Activated T-helper 1 cell treated with anti-CD3 and anti-CD28 coated beads, Interleukin-12 subunit alpha, Interleukin-12 subunit beta, Interleukin-2, Interleukin-4 antibody, amounts not matched to agents 30 ng/mL and 10 ng/mL and 1 ng/mL, durations not matched to agents 14 hours and 24 hours and 36 hours (primary cell): Measurements from ENCODE around the gene MAP3K7. TPM values are rescaled to one million over a fixed set of nuclear protein-coding genes. Genes with fewer than 3 reads are reported as not detected.
"Not testable (repeated sequence)": the region's sequence is repeated elsewhere in the genome, so short reads cannot be mapped to it uniquely, and the experiment has no call there.

ENCODE experiments used
- DNase-seq: peaks from one replicate; pipeline ENCODE4 v3.0.0; 2021; ENCODE audit warnings: low spot score
- H3K27ac Mint-ChIP-seq: one replicate; pipeline ENCODE4 v1.8.0; 2021; ENCODE audit warnings: mild to moderate bottlenecking, mixed read lengths
- H3K27me3 Mint-ChIP-seq: one replicate; pipeline ENCODE4 v1.8.0; 2022; ENCODE audit warnings: mild to moderate bottlenecking, moderate library complexity, mixed read lengths; ENCODE audit not compliant: insufficient read depth
- H3K36me3 Mint-ChIP-seq: one replicate; pipeline ENCODE4 v1.8.0; 2021; ENCODE audit warnings: low read depth, mixed read lengths
- H3K4me1 Mint-ChIP-seq: one replicate; pipeline ENCODE4 v1.8.0; 2021; ENCODE audit warnings: low read depth, mixed read lengths
- H3K4me3 Mint-ChIP-seq: one replicate; pipeline ENCODE4 v1.8.0; 2021; ENCODE audit warnings: mild to moderate bottlenecking, moderate library complexity, mixed read lengths
- H3K9me3 Mint-ChIP-seq: one replicate; pipeline ENCODE4 v1.8.0; 2021; ENCODE audit warnings: mixed read lengths
- intact Hi-C: fragments of 100-400 bp; cut with micrococcal nuclease; formaldehyde crosslinking; loops from one replicate; pipeline ENCODE4 v1.15.1; 2024
- total RNA-seq: library from RNA; stranded (reverse); gene quantifications from 2 replicates; pipeline ENCODE4 v1.2.3, GENCODE V29; 2022

MAP3K7 gene
- total RNA-seq, 1 donor from 2014 or later = 31.0 TPM

GRCh38 chr6:90572856-90573255 is 14.0 kb downstream of the MAP3K7 start:
- Mint-ChIP-seq H3K4me1 (no peaks in the 10 kb centered on the region), H3K9me3 (no peaks in the 10 kb centered on the region), H3K4me3 (no peak overlapping the region), H3K36me3 (peaks cover 21% of the 10 kb centered on the region), H3K27me3 (no peaks in the 10 kb centered on the region), H3K27ac (no peak overlapping the region)
- no peak for DNase-seq
- intact Hi-C loops = loop anchor here (5.0 kb wide), 1 partner anchor 631 kb away; no protein-coding TSS in a partner anchor

- Mint-ChIP-seq H3K4me1 (peaks cover 8% of the 10 kb centered on the region), H3K4me3 (no peak overlapping the region), H3K36me3 (peaks cover 45% of the 10 kb centered on the region), H3K9me3 (peaks cover 7% of the 10 kb centered on the region), H3K27ac (no peak overlapping the region), H3K27me3 (no peaks in the 10 kb centered on the region)
- no peak for DNase-seq
- intact Hi-C loops = no loop called here
These were observed 17.6 kb downstream of the MAP3K7 start for GRCh38 chr6:90569223-90569622.

- not testable (repeated sequence) for H3K27ac Mint-ChIP-seq
- H3K4me1 Mint-ChIP-seq = peaks cover 21% of the 10 kb centered on the region
These were observed 19.2 kb downstream of the MAP3K7 start for GRCh38 chr6:90567682-90568081.

GRCh38 chr6:90562341-90562740 is 24.5 kb downstream of the MAP3K7 start:
- Mint-ChIP-seq H3K4me1 (peaks cover 38% of the 10 kb centered on the region), H3K36me3 (peaks cover 55% of the 10 kb centered on the region)
- H3K27me3 Mint-ChIP-seq, H3K4me3 Mint-ChIP-seq, H3K9me3 Mint-ChIP-seq, intact Hi-C loops, H3K27ac Mint-ChIP-seq: not testable (repeated sequence)
- peak; percentile 3 for DNase-seq

More at GRCh38 chr6:90567682-90568081, 19.2 kb downstream of the MAP3K7 start:
- intact Hi-C loops = loop anchor here (2.0 kb wide), 1 partner anchor 15 kb away; no protein-coding TSS in a partner anchor
- H3K4me3 Mint-ChIP-seq, DNase-seq, H3K27me3 Mint-ChIP-seq, H3K9me3 Mint-ChIP-seq: not testable (repeated sequence)
- peaks cover 58% of the 10 kb centered on the region for H3K36me3 Mint-ChIP-seq

- Mint-ChIP-seq H3K27me3 (no peaks in the 10 kb centered on the region), H3K36me3 (peaks cover 42% of the 10 kb centered on the region), H3K4me3 (no peak overlapping the region), H3K9me3 (no peaks in the 10 kb centered on the region), H3K4me1 (peaks cover 35% of the 10 kb centered on the region), H3K27ac (peak overlapping the region; percentile 6)
- intact Hi-C loops = no loop called here
- no peak for DNase-seq
These were observed 26.9 kb downstream of the MAP3K7 start for GRCh38 chr6:90559931-90560330.

GRCh38 chr6:90557006-90557405 is 29.9 kb downstream of the MAP3K7 start:
- no peaks in the 10 kb centered on the region for H3K27me3 Mint-ChIP-seq
- peaks cover 11% of the 10 kb centered on the region for H3K4me1 Mint-ChIP-seq
- H3K9me3 Mint-ChIP-seq = no peaks in the 10 kb centered on the region
- H3K36me3 Mint-ChIP-seq = peaks cover 30% of the 10 kb centered on the region
- H3K27ac Mint-ChIP-seq = no peak overlapping the region
- no peak for DNase-seq
- H3K4me3 Mint-ChIP-seq = no peak overlapping the region
- intact Hi-C loops = no loop called here

GRCh38 chr6:90547991-90548390 is 38.9 kb downstream of the MAP3K7 start:
- DNase-seq = no peak
- H3K27me3 Mint-ChIP-seq = no peaks in the 10 kb centered on the region
- peaks cover 11% of the 10 kb centered on the region for H3K4me1 Mint-ChIP-seq
- intact Hi-C loops = no loop called here
- no peak overlapping the region for H3K27ac Mint-ChIP-seq
- no peaks in the 10 kb centered on the region for H3K9me3 Mint-ChIP-seq
- H3K36me3 Mint-ChIP-seq = peaks cover 52% of the 10 kb centered on the region
- no peak overlapping the region for H3K4me3 Mint-ChIP-seq

- H3K27me3 Mint-ChIP-seq = no peaks in the 10 kb centered on the region
- H3K27ac Mint-ChIP-seq = no peak overlapping the region
- no peak for DNase-seq
- H3K4me1 Mint-ChIP-seq = peaks cover 11% of the 10 kb centered on the region
- no peak overlapping the region for H3K4me3 Mint-ChIP-seq
- peaks cover 52% of the 10 kb centered on the region for H3K36me3 Mint-ChIP-seq
- intact Hi-C loops = no loop called here
- H3K9me3 Mint-ChIP-seq = no peaks in the 10 kb centered on the region
These were observed 39.8 kb downstream of the MAP3K7 start for GRCh38 chr6:90547079-90547478.

- Mint-ChIP-seq H3K27ac (peak overlapping the region; percentile 35), H3K27me3 (no peaks in the 10 kb centered on the region), H3K36me3 (peaks cover 52% of the 10 kb centered on the region), H3K4me1 (peaks cover 11% of the 10 kb centered on the region), H3K4me3 (no peak overlapping the region), H3K9me3 (no peaks in the 10 kb centered on the region)
- DNase-seq = no peak
- intact Hi-C loops = no loop called here
These were observed 41.4 kb downstream of the MAP3K7 start for GRCh38 chr6:90545448-90545847.

GRCh38 chr6:90544741-90545140 is 42.1 kb downstream of the MAP3K7 start:
- DNase-seq = no peak
- no peak overlapping the region for H3K27ac Mint-ChIP-seq
- intact Hi-C loops = no loop called here
- H3K36me3 Mint-ChIP-seq = peaks cover 52% of the 10 kb centered on the region
- H3K9me3 Mint-ChIP-seq = no peaks in the 10 kb centered on the region
- peaks cover 11% of the 10 kb centered on the region for H3K4me1 Mint-ChIP-seq
- H3K4me3 Mint-ChIP-seq = no peak overlapping the region
- H3K27me3 Mint-ChIP-seq = no peaks in the 10 kb centered on the region

- no peak for DNase-seq
- H3K36me3 Mint-ChIP-seq = peaks cover 48% of the 10 kb centered on the region
- no peaks in the 10 kb centered on the region for H3K9me3 Mint-ChIP-seq
- H3K4me3 Mint-ChIP-seq = no peak overlapping the region
- intact Hi-C loops = no loop called here
- H3K4me1 Mint-ChIP-seq = peaks cover 11% of the 10 kb centered on the region
- no peak overlapping the region for H3K27ac Mint-ChIP-seq
- no peaks in the 10 kb centered on the region for H3K27me3 Mint-ChIP-seq
These were observed 42.8 kb downstream of the MAP3K7 start for GRCh38 chr6:90544081-90544480.

- Mint-ChIP-seq H3K4me1 (peaks cover 15% of the 10 kb centered on the region), H3K4me3 (no peak overlapping the region), H3K9me3 (no peaks in the 10 kb centered on the region), H3K36me3 (peaks cover 38% of the 10 kb centered on the region), H3K27me3 (no peaks in the 10 kb centered on the region), H3K27ac (no peak overlapping the region)
- intact Hi-C loops = loop anchor here (2.0 kb wide), 1 partner anchor 38 kb away; no protein-coding TSS in a partner anchor
- no peak for DNase-seq
These were observed 45.7 kb downstream of the MAP3K7 start for GRCh38 chr6:90541221-90541620.

- H3K27me3 Mint-ChIP-seq = no peaks in the 10 kb centered on the region
- H3K36me3 Mint-ChIP-seq = peaks cover 25% of the 10 kb centered on the region
- H3K4me3 Mint-ChIP-seq = no peak overlapping the region
- intact Hi-C loops = no loop called here
- peaks cover 19% of the 10 kb centered on the region for H3K4me1 Mint-ChIP-seq
- no peak overlapping the region for H3K27ac Mint-ChIP-seq
- no peak for DNase-seq
- H3K9me3 Mint-ChIP-seq = no peaks in the 10 kb centered on the region
These were observed 48.4 kb downstream of the MAP3K7 start for GRCh38 chr6:90538278-90539046.
